ENCODE measurements around the gene KCNJ15. TPM values are rescaled to one million over a fixed set of nuclear protein-coding genes. Genes with fewer than 3 reads are reported as not detected.

Gene KCNJ15
- total RNA-seq, 1 experiment from 2014 or later: not detected

GRCh38 chr21:38334866-38335265 is 78.1 kb downstream of the KCNJ15 start:
- Histone ChIP-seq H2AFZ (ENCODE audit: low read length) (no peak overlapping the region), H3K4me3 (ENCODE audit: low read length) (no peak overlapping the region), H3K4me2 (ENCODE audit: low read depth, low read length, poor library complexity, severe bottlenecking) (no peak overlapping the region), H3K27ac (ENCODE audit: low read length) (no peak overlapping the region), H3K36me3 (ENCODE audit: insufficient read depth, low read length) (no peaks in the 10 kb centered on the region), H3K9ac (ENCODE audit: low read length) (no peak overlapping the region), H3K4me1 (ENCODE audit: low read length) (no peaks in the 10 kb centered on the region), H3K27me3 (ENCODE audit: low read length) (no peaks in the 10 kb centered on the region), H3K9me3 (ENCODE audit: low read length) (no peaks in the 10 kb centered on the region), H3K79me2 (ENCODE audit: low read length) (no peaks in the 10 kb centered on the region), H3K9me2 (replicated peaks; ENCODE audit: insufficient read depth, low read length) (no peaks in the 10 kb centered on the region), H4K20me1 (ENCODE audit: insufficient read depth, low read depth, low read length) (no peaks in the 10 kb centered on the region)
- no peak for DNase-seq

DNA sequence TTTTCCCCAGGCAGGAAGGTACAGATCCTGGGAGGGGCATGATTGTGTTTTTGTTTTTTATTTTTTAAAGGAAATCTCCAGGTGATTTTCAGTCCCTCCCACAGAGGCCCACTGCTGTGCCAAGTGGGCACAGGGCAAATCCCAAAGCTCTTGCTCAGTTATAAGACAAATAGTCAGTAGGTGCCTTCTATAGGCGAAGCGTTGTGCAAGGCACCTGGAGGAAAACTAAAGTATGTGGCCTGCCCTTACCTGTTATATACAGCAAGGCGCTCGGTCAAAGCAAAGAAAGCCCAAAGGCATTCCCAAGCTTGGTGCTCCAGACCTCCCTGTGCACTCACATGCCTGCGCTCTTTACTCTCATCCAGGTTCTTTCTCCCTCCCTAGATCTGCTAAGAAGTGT is 81.0 kb downstream of the KCNJ15 start:
- Histone ChIP-seq H3K9me2 (replicated peaks; ENCODE audit: insufficient read depth, low read length) (no peaks in the 10 kb centered on the region), H3K9ac (ENCODE audit: low read length) (no peak overlapping the region), H3K4me1 (ENCODE audit: low read length) (no peaks in the 10 kb centered on the region), H2AFZ (ENCODE audit: low read length) (no peak overlapping the region), H3K27ac (ENCODE audit: low read length) (no peak overlapping the region), H3K79me2 (ENCODE audit: low read length) (no peaks in the 10 kb centered on the region), H3K4me2 (ENCODE audit: low read depth, low read length, poor library complexity, severe bottlenecking) (no peak overlapping the region), H3K4me3 (ENCODE audit: low read length) (no peak overlapping the region), H3K9me3 (ENCODE audit: low read length) (no peaks in the 10 kb centered on the region), H3K36me3 (ENCODE audit: insufficient read depth, low read length) (no peaks in the 10 kb centered on the region), H4K20me1 (ENCODE audit: insufficient read depth, low read depth, low read length) (no peaks in the 10 kb centered on the region), H3K27me3 (ENCODE audit: low read length) (no peaks in the 10 kb centered on the region)
- DNase-seq: no peak

- H3K4me1 ChIP-seq (ENCODE audit: low read length): no peaks in the 10 kb centered on the region
- no peak overlapping the region for H3K27ac ChIP-seq (ENCODE audit: low read length)
- H3K36me3 ChIP-seq (ENCODE audit: insufficient read depth, low read length): no peaks in the 10 kb centered on the region
- no peaks in the 10 kb centered on the region for H3K9me2 ChIP-seq (replicated peaks; ENCODE audit: insufficient read depth, low read length)
- H3K9me3 ChIP-seq (ENCODE audit: low read length): no peaks in the 10 kb centered on the region
- H2AFZ ChIP-seq (ENCODE audit: low read length): no peak overlapping the region
- no peak overlapping the region for H3K4me3 ChIP-seq (ENCODE audit: low read length)
- no peak overlapping the region for H3K9ac ChIP-seq (ENCODE audit: low read length)
- no peaks in the 10 kb centered on the region for H4K20me1 ChIP-seq (ENCODE audit: insufficient read depth, low read depth, low read length)
- no peak for DNase-seq
- no peaks in the 10 kb centered on the region for H3K27me3 ChIP-seq (ENCODE audit: low read length)
- no peaks in the 10 kb centered on the region for H3K79me2 ChIP-seq (ENCODE audit: low read length)
- H3K4me2 ChIP-seq (ENCODE audit: low read depth, low read length, poor library complexity, severe bottlenecking): no peak overlapping the region
Observed at GRCh38 chr21:38340131-38340530, 83.3 kb downstream of the KCNJ15 start.

- H4K20me1 ChIP-seq (ENCODE audit: insufficient read depth, low read depth, low read length): no peaks in the 10 kb centered on the region
- H3K9ac ChIP-seq (ENCODE audit: low read length): no peak overlapping the region
- no peak overlapping the region for H2AFZ ChIP-seq (ENCODE audit: low read length)
- H3K4me2 ChIP-seq (ENCODE audit: low read depth, low read length, poor library complexity, severe bottlenecking): no peak overlapping the region
- H3K79me2 ChIP-seq (ENCODE audit: low read length): no peaks in the 10 kb centered on the region
- no peak for DNase-seq
- no peaks in the 10 kb centered on the region for H3K9me2 ChIP-seq (replicated peaks; ENCODE audit: insufficient read depth, low read length)
- no peaks in the 10 kb centered on the region for H3K27me3 ChIP-seq (ENCODE audit: low read length)
- H3K4me1 ChIP-seq (ENCODE audit: low read length): no peaks in the 10 kb centered on the region
- H3K4me3 ChIP-seq (ENCODE audit: low read length): no peak overlapping the region
- no peaks in the 10 kb centered on the region for H3K9me3 ChIP-seq (ENCODE audit: low read length)
- H3K36me3 ChIP-seq (ENCODE audit: insufficient read depth, low read length): no peaks in the 10 kb centered on the region
- H3K27ac ChIP-seq (ENCODE audit: low read length): no peak overlapping the region
Observed at GRCh38 chr21:38341546-38342012, 84.8 kb downstream of the KCNJ15 start.

DNA sequence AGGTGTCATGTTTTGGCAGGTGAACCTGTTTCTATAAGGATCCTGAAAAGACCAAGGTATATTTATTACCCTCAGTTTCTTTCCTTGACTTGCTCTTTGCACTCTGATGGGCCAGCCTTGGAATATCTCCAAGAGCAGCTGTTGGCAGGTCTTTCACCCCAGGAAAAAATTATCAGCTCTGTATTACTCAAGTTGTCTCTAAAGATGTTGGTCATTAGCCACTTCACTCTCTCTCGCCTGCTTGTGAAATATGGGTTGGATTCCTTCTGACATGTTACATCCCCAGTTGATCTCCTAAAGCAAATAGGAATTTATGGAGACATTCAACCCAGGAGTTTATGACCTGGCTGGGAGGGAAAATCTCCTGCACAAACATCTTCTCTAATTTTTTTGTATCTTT is 85.9 kb downstream of the KCNJ15 start:
- Histone ChIP-seq H3K79me2 (ENCODE audit: low read length) (no peaks in the 10 kb centered on the region), H3K27ac (ENCODE audit: low read length) (no peak overlapping the region), H3K4me2 (ENCODE audit: low read depth, low read length, poor library complexity, severe bottlenecking) (no peak overlapping the region), H3K9me2 (replicated peaks; ENCODE audit: insufficient read depth, low read length) (no peaks in the 10 kb centered on the region), H3K4me1 (ENCODE audit: low read length) (no peaks in the 10 kb centered on the region), H4K20me1 (ENCODE audit: insufficient read depth, low read depth, low read length) (no peaks in the 10 kb centered on the region), H3K27me3 (ENCODE audit: low read length) (no peaks in the 10 kb centered on the region), H3K9me3 (ENCODE audit: low read length) (no peaks in the 10 kb centered on the region), H3K9ac (ENCODE audit: low read length) (no peak overlapping the region), H3K4me3 (ENCODE audit: low read length) (no peak overlapping the region), H3K36me3 (ENCODE audit: insufficient read depth, low read length) (no peaks in the 10 kb centered on the region), H2AFZ (ENCODE audit: low read length) (no peak overlapping the region)
- no peak for DNase-seq

- Histone ChIP-seq H3K36me3 (ENCODE audit: insufficient read depth, low read length) (no peaks in the 10 kb centered on the region), H3K4me3 (ENCODE audit: low read length) (no peak overlapping the region), H2AFZ (ENCODE audit: low read length) (no peak overlapping the region), H3K9me3 (ENCODE audit: low read length) (no peaks in the 10 kb centered on the region), H3K27ac (ENCODE audit: low read length) (no peak overlapping the region), H3K4me2 (ENCODE audit: low read depth, low read length, poor library complexity, severe bottlenecking) (no peak overlapping the region), H3K27me3 (ENCODE audit: low read length) (no peaks in the 10 kb centered on the region), H4K20me1 (ENCODE audit: insufficient read depth, low read depth, low read length) (no peaks in the 10 kb centered on the region), H3K9me2 (replicated peaks; ENCODE audit: insufficient read depth, low read length) (no peaks in the 10 kb centered on the region), H3K4me1 (ENCODE audit: low read length) (no peaks in the 10 kb centered on the region), H3K79me2 (ENCODE audit: low read length) (no peaks in the 10 kb centered on the region), H3K9ac (ENCODE audit: low read length) (no peak overlapping the region)
- no peak for DNase-seq
Observed at GRCh38 chr21:38343691-38344090, 86.9 kb downstream of the KCNJ15 start.

- no peak overlapping the region for H3K4me2 ChIP-seq (ENCODE audit: low read depth, low read length, poor library complexity, severe bottlenecking)
- H3K9ac ChIP-seq (ENCODE audit: low read length): no peak overlapping the region
- no peak overlapping the region for H3K27ac ChIP-seq (ENCODE audit: low read length)
- no peaks in the 10 kb centered on the region for H3K4me1 ChIP-seq (ENCODE audit: low read length)
- no peaks in the 10 kb centered on the region for H3K9me2 ChIP-seq (replicated peaks; ENCODE audit: insufficient read depth, low read length)
- no peaks in the 10 kb centered on the region for H4K20me1 ChIP-seq (ENCODE audit: insufficient read depth, low read depth, low read length)
- no peak for DNase-seq
- H3K4me3 ChIP-seq (ENCODE audit: low read length): no peak overlapping the region
- H3K79me2 ChIP-seq (ENCODE audit: low read length): no peaks in the 10 kb centered on the region
- H2AFZ ChIP-seq (ENCODE audit: low read length): no peak overlapping the region
- no peaks in the 10 kb centered on the region for H3K27me3 ChIP-seq (ENCODE audit: low read length)
- no peaks in the 10 kb centered on the region for H3K9me3 ChIP-seq (ENCODE audit: low read length)
- no peaks in the 10 kb centered on the region for H3K36me3 ChIP-seq (ENCODE audit: insufficient read depth, low read length)
Observed at GRCh38 chr21:38346286-38346685, 89.5 kb downstream of the KCNJ15 start.

DNA sequence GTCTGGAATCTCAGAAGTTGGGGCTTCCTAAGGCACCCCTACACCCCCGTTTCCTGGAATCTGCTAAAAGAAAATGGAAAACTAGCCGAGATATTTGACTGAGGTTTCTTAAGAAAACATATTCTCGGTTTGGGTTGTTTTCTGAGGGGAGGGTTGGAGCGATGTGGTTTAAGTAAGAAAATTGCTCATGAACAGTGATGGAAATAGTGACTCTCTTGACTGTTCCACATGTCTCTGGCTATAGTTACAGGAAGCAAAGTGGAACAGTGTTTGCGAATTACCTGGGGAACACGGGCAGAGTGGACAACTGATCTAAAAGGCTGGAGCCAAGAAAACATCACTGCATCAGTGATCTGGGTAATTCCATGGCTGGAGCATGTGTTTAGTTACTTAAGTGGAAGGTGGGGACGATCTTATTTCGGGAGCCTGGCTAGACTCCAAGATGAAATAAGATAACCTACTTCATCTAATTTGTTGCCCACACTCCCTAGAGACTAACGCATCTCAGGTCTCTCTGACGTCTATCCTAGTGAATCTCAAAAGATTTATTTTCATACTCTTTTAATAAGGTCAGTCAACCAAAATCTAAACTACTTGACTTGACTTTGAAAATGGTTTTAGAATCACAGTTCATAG is 92.4 kb downstream of the KCNJ15 start:
- Histone ChIP-seq H3K9me2 (replicated peaks; ENCODE audit: insufficient read depth, low read length) (no peaks in the 10 kb centered on the region), H3K4me1 (ENCODE audit: low read length) (peaks cover 9% of the 10 kb centered on the region), H3K4me3 (ENCODE audit: low read length) (no peak overlapping the region), H3K27ac (ENCODE audit: low read length) (no peak overlapping the region), H3K9ac (ENCODE audit: low read length) (no peak overlapping the region), H3K27me3 (ENCODE audit: low read length) (no peaks in the 10 kb centered on the region), H4K20me1 (ENCODE audit: insufficient read depth, low read depth, low read length) (no peaks in the 10 kb centered on the region), H3K79me2 (ENCODE audit: low read length) (no peaks in the 10 kb centered on the region), H3K36me3 (ENCODE audit: insufficient read depth, low read length) (no peaks in the 10 kb centered on the region), H3K4me2 (ENCODE audit: low read depth, low read length, poor library complexity, severe bottlenecking) (no peak overlapping the region), H3K9me3 (ENCODE audit: low read length) (no peaks in the 10 kb centered on the region), H2AFZ (ENCODE audit: low read length) (no peak overlapping the region)
- no peak for DNase-seq

Data from Karpas-422 (cell line).